Endodermal cell (in vitro differentiated cells): Measurements from ENCODE around the gene SAMD4B. TPM values are rescaled to one million over a fixed set of nuclear protein-coding genes. Genes with fewer than 3 reads are reported as not detected.

Source experiments
- DNase-seq: peaks from one replicate; pipeline ENCODE4 v3.0.0-alpha.2; 2017
- H3K27ac ChIP-seq: 2 replicates; pipeline ENCODE4 v1.5.1; 2013; ENCODE audit warnings: mild to moderate bottlenecking, low read depth, low read length, moderate library complexity
- H3K27me3 ChIP-seq: 2 replicates; pipeline ENCODE4 v1.6.1; 2013; ENCODE audit warnings: mild to moderate bottlenecking, low read length, moderate library complexity; ENCODE audit not compliant: insufficient read depth, control insufficient read depth, poor library complexity, severe bottlenecking
- H3K36me3 ChIP-seq: 2 replicates; pipeline ENCODE4 v1.7.0; 2013; ENCODE audit warnings: mild to moderate bottlenecking, low read length, moderate library complexity; ENCODE audit not compliant: control insufficient read depth, insufficient read depth
- H3K4me1 ChIP-seq: one replicate; pipeline ENCODE4 v1.7.0; 2013; ENCODE audit warnings: low read length; ENCODE audit not compliant: control insufficient read depth, insufficient read depth
- H3K4me3 ChIP-seq: 2 replicates; pipeline ENCODE4 v1.5.1; 2013; ENCODE audit warnings: mild to moderate bottlenecking, low read length, moderate library complexity
- H3K9ac ChIP-seq: 2 replicates; pipeline ENCODE4 v1.6.1; 2013; ENCODE audit warnings: mild to moderate bottlenecking, low read length, moderate library complexity; ENCODE audit not compliant: poor library complexity, severe bottlenecking; ENCODE audit errors: extremely low read depth
- H3K9me3 ChIP-seq: 2 replicates; pipeline ENCODE4 v1.6.1; 2013; ENCODE audit warnings: mild to moderate bottlenecking, low read length, moderate library complexity; ENCODE audit not compliant: control insufficient read depth
- H3K27ac Mint-ChIP-seq: 2 replicates; pipeline ENCODE4 v1.8.0; 2020; ENCODE audit warnings: mixed read lengths
- H3K27me3 Mint-ChIP-seq: 2 replicates; pipeline ENCODE4 v1.8.0; 2021; ENCODE audit warnings: mild to moderate bottlenecking, mixed read lengths; ENCODE audit not compliant: insufficient read depth
- H3K36me3 Mint-ChIP-seq: 2 replicates; pipeline ENCODE4 v1.8.0; 2020; ENCODE audit warnings: low read depth, mixed read lengths
- H3K4me1 Mint-ChIP-seq: 2 replicates; pipeline ENCODE4 v1.8.0; 2020; ENCODE audit warnings: mixed read lengths
- H3K4me3 Mint-ChIP-seq: 2 replicates; pipeline ENCODE4 v1.8.0; 2020; ENCODE audit warnings: mild to moderate bottlenecking, moderate library complexity, mixed read lengths
- H3K9me3 Mint-ChIP-seq: 2 replicates; pipeline ENCODE4 v1.8.0; 2020; ENCODE audit warnings: mild to moderate bottlenecking, mixed read lengths
- CTCF ChIP-seq: fragments of 200-600 bp; sonication (generic); conservative IDR thresholded peaks from 2 replicates; pipeline ENCODE4 v1.5.0; 2021; ENCODE audit warnings: antibody characterized with exemption, mild to moderate bottlenecking
- WGBS, 2 experiments: methylation state at CpG; one replicate each; pipeline versions ENCODE4 v1.1.5 to v1.1.7; 2013; ENCODE audit warnings: missing lambda C conversion rate in 2 of 2, mixed read lengths in 1 of 2; ENCODE audit not compliant: insufficient coverage in 1 of 2, insufficient read length in 1 of 2; 5-methylcytosine and 5-hydroxymethylcytosine counted together
- total RNA-seq, 2 donors: library from RNA; stranded (reverse); fragmentation: NEBNext Ultra II Directional in 1 of 2; extraction: Animal tissue kit (Norgen Biotek cat#: 25700) in 1 of 2; gene quantifications; 2 replicates in 1 of 2; 3 replicates in 1 of 2; pipeline ENCODE4 v1.2.1, GENCODE V29; 2021

Gene SAMD4B
- total RNA-seq, 2 donors from 2014 or later = 155 to 159 TPM

GRCh38 chr19:39423258-39424086 lies 81.3 kb downstream of the SAMD4B start:
- H3K36me3 Mint-ChIP-seq = peaks cover 49% of the 10 kb centered on the region
- Histone ChIP-seq H3K9me3 (no peaks in the 10 kb centered on the region), H3K36me3 (peaks cover 64% of the 10 kb centered on the region), H3K4me3 (no peak overlapping the region), H3K4me1 (no peaks in the 10 kb centered on the region), H3K27ac (no peak overlapping the region), H3K27me3 (no peaks in the 10 kb centered on the region), H3K9ac (no peak overlapping the region)
- 93 to 94% methylated on average over 28 to 35 of the region's 35 CpGs for WGBS, 2 experiments
- DNase-seq = no peak
- no peak overlapping the region for H3K4me3 Mint-ChIP-seq
- TF ChIP-seq CTCF = no peak
- H3K9me3 Mint-ChIP-seq = no peaks in the 10 kb centered on the region
- no peaks in the 10 kb centered on the region for H3K27me3 Mint-ChIP-seq
- peaks cover 4% of the 10 kb centered on the region for H3K4me1 Mint-ChIP-seq
- peak overlapping the region; percentile 35 for H3K27ac Mint-ChIP-seq

- H3K27me3 ChIP-seq = no peaks in the 10 kb centered on the region
- Mint-ChIP-seq H3K9me3 (no peaks in the 10 kb centered on the region), H3K27ac (peak overlapping the region; percentile 61), H3K27me3 (no peaks in the 10 kb centered on the region), H3K36me3 (peaks cover 40% of the 10 kb centered on the region), H3K4me3 (no peak overlapping the region), H3K4me1 (peaks cover 10% of the 10 kb centered on the region)
- peaks cover 54% of the 10 kb centered on the region for H3K36me3 ChIP-seq
- H3K9ac ChIP-seq = no peak overlapping the region
- 93 to 95% methylated on average over 3 to 15 of the region's 16 CpGs for WGBS, 2 experiments
- H3K9me3 ChIP-seq = no peaks in the 10 kb centered on the region
- peaks cover 6% of the 10 kb centered on the region for H3K4me1 ChIP-seq
- no peak overlapping the region for H3K4me3 ChIP-seq
- DNase-seq = peak; percentile 39
- no peak for TF ChIP-seq CTCF
- H3K27ac ChIP-seq = no peak overlapping the region
Measured at GRCh38 chr19:39424934-39425333, 82.7 kb downstream of the SAMD4B start.

- WGBS, 2 experiments = 96 to 97% methylated on average over 7 of the region's 7 CpGs
- Histone ChIP-seq H3K9me3 (no peaks in the 10 kb centered on the region), H3K27me3 (no peaks in the 10 kb centered on the region), H3K27ac (no peak overlapping the region), H3K9ac (no peak overlapping the region), H3K4me3 (no peak overlapping the region), H3K36me3 (peaks cover 46% of the 10 kb centered on the region), H3K4me1 (peaks cover 6% of the 10 kb centered on the region)
- Mint-ChIP-seq H3K27ac (no peak overlapping the region), H3K36me3 (peaks cover 34% of the 10 kb centered on the region), H3K27me3 (no peaks in the 10 kb centered on the region), H3K4me3 (no peak overlapping the region), H3K9me3 (no peaks in the 10 kb centered on the region), H3K4me1 (peaks cover 10% of the 10 kb centered on the region)
- DNase-seq = no peak
- no peak for TF ChIP-seq CTCF
Measured at GRCh38 chr19:39425744-39426143, 83.5 kb downstream of the SAMD4B start.
